Tongue (tissue), 2 donors: ENCODE data around the gene BRD7. TPM values are rescaled to one million over a fixed set of nuclear protein-coding genes. Genes with fewer than 3 reads are reported as not detected.
A peak's percentile ranks its signal among the peaks of the same experiment; 100 is the strongest.
"Not testable (repeated sequence)": the region's sequence is repeated elsewhere in the genome, so short reads cannot be mapped to it uniquely, and the experiment has no call there.

Experiments used
- DNase-seq: peaks from one replicate; pipeline ENCODE4 v3.0.0-alpha.2; 2015
- total RNA-seq: library from RNA; depleted of rRNA; stranded (reverse); fragments of >200 nt; gene quantifications from one replicate; pipeline ENCODE4 v1.2.3, GENCODE V29; 2014

BRD7 gene
- total RNA-seq, 1 donor from 2014 or later = 44.2 TPM

DNA sequence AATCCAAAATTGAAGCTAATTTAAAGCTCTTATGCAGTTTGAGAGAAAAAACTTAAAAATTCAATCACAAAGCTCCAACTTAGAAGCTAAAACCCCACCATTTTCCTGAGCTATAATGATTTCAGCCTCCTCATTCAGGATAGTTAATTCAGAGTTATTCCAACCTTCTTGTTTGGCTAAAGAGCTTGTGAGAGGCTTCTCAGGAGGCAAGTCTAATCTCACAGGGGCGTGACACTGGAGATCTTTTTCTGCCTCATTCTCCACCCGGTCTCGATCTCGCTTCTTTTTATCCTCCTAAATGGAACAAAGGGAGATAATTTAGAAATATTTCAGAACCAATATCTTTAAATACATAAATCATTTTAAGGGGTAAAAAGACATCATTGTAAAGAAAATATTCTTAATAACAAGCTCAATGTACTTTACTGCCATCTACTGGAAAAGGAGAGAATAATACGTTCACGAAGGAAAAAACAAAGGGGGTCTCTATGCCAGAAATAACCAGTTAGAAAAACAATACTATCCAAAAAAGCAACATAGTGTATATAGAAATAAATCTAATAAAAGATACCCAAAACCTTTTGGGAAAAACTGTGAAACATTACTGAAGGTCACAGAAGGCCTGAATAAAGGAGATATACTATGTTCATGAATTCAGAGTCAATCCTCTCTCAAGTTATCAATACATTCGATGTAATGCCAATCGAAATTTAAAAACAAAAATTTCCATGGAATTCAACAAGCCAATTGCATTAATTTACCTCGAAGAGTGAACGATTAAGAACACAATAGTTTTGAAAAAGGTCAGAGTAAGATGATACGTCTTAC, 13.9 kb downstream of the BRD7 start:
- peak; percentile 28 for DNase-seq

DNA sequence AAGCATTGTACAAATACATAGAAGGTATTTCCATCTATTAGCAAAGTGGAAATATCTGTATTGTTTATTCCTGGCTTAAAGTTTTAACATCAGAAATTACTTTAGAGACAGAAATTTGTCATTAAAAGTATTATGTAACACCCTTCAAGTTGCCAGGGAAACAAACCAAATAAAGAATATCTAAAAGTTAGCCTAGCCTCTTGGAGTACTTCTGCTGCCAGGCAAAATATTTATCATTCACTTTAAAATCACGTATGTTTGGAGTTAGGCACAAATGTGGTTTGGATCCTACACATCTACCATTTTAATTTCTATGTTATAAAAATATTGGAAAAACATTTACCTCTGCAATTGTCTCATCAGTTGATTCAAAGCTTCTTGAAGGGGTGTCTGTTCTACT, 14.7 kb downstream of the BRD7 start:
- DNase-seq = no peak

DNA sequence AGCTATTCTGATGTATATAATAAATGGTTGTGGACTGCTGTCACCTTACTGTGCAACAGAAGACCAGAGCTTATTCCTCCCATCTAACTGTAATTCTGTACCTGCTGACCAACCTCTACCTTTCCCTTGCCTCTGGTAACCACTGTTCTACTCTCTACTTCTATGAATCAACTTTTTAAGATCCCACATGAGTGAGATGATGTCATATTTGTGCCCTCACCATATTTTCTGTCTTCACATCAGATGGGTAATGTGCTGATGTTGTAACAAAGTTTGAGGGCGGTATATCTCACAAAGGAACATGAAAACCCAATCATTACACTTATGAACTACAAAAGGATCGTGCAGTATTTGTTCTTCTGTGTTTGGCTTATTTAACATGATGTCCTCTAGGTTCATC, 16.8 kb downstream of the BRD7 start:
- no peak for DNase-seq

DNA sequence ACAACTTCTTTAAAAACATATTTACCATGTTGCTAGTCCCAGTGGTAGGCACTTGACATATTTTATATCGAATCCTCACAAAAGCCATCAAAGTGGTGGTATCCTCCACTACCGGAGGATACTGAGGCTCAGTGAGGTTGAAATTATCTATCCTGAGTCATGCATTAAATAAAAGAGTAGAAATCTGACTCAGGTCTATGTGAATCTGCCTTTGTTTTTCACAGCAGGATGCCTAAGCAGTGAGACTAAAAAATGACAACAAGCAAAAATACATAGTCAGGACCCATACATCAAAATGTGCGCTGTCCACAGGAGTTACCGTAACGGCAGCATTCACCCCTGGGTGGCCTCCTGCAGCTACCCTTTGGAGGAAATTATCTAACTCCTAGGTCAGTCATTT, 17.7 kb downstream of the BRD7 start:
- DNase-seq = no peak

DNA sequence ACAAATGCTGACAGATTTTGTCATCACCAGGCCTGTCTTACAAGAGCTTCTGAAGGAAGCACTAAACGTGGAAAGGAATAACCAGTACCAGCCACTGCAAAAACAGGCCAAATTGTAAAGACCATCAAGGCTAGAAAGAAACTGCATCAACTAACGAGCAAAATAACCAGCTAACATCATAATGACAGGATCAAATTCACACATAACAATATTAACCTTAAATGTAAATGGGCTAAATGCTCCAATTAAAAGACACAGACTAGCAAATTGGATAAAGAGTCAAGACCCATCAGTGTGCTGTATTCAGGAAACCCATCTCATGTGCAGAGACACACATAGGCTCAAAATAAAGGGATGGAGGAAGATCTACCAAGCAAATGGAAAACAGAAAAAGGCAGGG, 23.6 kb downstream of the BRD7 start:
- DNase-seq = not testable (repeated sequence)

DNA sequence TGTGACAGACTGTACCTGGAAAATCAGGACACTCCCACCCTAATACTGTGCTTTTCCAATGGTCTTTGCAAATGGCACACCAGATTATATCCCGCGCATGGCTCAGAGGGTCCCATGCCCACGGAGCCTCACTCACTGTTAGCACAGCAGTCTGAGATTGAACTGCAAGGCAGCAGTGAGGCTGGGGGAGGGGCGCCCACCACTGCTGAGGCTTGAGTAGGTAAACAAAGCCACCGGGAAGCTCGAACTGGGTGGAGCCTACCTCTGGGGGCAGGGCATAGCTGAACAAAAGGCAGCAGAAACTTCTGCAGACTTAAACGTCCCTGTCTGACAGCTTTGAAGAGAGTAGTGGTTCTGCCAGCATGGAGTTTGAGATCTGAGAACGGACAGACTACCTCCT, 25.2 kb downstream of the BRD7 start:
- DNase-seq = not testable (repeated sequence)

DNA sequence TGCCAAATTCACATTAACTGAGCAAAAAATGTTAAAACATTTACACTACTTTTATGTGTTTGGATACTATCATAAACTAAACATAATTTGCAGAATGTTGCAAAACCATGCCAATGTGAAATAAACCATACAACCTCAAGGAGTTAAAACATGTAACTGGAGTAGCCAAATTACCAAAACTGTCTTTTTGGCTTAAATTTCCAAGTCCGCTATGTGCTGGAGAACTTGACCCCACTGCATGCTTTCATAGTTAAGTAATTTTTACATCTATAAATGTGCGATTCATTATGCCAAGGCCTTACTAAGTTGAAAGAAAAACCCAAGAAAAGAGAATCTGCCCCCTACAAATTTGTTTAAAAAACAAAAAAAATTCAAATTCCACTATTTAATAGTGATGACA, 28.2 kb downstream of the BRD7 start:
- peak; percentile 73 for DNase-seq

DNA sequence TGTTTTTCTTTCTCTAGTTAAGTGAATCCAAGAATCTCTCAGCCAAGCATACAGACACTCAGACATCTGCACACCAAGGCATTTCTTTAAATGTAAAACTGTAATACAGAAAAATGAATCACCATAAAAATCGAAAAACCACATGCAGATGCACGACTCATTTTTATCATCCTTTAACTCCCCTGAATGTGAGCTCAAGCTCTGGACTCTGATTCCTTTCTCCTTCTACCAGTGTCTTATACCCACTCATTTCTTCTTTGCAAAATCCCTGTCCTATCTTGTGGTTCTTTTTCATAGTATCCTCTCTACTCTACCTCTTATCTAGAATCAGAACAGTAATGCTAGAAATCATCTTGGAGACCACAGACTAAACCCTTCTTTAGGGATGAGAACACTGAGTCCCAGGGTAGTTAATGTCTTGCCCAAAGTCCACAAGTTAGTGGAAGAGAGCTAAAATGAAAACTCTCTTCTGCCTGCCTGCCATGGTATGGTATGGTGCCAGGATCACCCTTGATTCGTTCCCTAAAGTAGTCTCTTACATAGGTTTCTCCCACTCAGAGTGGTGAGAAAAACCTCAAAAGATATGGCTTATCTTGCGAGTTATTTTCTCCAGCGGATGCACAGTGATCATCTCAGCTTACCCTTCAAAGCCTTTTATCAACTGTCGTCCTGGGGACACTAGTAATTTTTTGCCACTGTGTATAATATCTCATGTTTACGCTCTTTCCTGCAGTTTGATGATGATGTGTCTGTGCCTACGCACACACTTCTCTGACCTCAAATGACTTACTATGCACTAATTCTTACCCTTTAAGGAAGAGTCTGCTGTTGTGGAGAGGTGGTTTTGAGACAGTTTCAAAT, 30.2 kb downstream of the BRD7 start:
- no peak for DNase-seq

DNA sequence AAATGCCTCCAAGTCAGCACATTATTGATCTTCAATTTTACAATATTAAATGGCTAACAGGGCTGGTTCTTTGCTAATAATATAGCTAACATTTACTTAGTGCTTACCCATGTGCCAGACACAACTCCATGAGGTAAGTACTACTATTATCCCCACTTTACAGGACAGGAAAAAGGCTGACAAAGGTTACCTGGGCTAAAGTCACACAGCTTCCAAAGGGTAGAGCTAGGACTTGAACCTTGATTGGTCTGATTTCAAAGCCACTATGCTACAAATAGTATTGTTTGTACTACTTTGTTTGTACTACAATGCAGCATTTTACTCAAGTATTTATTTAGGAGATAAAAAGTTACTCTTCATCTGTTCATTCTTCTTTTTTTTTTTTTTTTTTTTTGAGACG, 31.9 kb downstream of the BRD7 start:
- no peak for DNase-seq

DNA sequence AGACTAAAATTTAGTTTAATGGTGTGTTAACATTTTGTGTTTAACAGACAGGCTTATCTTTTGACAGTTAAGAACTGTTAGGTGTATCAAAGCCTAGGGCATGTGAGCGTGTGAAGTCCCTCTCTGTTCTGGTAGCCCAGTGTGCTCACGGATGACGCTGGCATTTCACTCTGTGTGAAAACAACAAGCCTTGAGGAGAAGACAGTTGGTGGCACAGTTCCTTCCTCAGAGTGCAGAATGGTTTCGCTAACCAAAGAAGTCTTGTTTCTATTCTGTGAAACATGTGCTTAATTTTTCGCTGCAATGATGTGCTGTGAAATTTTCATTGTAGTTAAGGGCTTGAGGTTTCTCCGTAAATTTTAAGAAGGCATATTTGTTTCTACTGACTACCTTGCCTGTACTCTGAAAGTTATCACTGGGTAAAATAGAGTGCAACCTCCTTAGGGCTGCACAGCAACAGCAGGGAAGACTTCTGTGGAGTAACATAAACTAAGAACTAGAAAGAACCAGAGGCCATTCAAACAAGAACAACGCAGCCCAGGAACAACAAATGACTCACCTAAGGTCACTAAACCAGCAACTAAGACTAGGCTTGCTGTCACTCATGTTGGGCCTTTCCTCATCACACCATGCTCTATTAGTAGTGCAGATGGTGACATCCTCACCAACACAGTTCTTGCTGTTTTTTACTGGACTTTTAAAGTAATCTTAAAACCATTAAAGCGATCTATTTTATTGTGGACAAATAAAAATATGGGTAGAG, 33.4 kb downstream of the BRD7 start:
- DNase-seq = no peak

DNA sequence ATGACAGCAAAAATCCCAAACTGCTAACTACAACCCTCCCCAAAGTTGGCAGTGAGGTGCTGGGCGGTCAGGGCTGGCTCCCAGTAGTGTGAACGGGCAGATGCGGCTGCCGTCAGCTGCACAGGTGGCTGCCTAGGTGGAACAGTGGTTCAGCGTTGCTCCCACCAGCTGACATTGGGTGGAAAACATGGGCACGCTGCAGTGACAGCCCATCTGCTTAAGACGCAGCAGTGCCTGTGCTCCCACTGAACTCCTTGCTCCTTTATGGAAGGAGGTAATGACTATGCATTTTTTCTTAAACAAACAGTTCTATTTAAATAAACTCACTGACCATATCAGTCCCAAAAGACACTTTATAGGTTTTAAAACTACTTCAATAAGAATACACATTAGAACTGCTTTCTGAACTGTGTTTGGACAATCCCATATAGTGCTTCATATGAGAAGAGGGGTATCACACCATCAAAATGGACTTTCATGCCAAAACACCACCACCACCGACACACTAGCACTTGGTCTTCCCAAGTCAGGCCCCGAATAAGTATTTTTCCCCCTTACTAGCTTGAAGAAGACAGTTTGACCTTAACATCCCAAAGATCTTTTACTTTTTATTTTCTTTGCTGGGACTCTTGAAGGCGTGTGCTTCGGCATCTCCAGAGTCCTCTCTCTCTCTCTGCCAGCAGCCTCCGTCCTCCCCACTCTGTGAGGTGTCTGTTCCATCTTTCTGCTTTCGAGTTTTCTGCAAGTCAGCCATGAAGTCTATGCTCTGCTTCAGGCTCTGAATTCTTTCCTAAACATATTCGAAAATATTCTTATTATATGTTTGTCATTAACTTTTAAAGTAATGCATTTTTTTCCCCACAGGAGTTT, 34.4 kb downstream of the BRD7 start:
- DNase-seq = no peak

DNA sequence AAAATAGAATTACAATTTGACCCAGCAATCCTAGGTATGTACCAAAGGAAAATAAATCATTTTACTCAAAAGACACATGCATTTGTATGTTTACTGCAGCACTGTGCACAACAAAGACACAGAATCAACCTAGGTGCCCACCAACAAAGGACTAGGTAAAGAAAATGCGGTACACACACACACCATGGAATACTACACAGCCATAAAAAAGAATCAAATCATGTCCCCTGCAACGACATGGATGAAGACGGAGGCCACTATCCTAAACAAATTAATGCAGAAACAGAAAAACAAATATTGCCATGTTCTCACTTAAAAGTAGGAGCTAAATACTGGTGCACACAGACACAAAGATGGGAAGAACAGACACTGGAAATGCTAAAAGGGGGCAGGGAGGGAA, 36.2 kb downstream of the BRD7 start:
- no peak for DNase-seq

DNA sequence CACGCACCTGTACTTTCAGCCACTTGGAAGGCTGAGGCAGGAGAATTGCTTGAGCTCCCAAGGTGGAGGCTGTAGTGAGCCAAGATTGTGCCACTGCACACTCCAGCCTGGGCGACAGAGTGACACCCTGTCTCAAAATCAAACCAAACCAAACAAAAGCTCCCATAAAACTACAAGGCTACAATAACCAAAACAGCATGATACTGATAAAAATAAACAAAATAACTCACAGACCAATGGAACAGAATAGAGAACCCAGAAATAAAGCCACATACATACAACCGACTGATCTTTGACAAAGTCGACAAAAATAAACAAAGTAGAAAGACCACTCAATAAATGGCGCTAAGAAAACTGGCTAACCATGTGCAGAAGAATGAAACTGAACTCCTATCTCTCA, 37.2 kb downstream of the BRD7 start:
- DNase-seq = no peak

DNA sequence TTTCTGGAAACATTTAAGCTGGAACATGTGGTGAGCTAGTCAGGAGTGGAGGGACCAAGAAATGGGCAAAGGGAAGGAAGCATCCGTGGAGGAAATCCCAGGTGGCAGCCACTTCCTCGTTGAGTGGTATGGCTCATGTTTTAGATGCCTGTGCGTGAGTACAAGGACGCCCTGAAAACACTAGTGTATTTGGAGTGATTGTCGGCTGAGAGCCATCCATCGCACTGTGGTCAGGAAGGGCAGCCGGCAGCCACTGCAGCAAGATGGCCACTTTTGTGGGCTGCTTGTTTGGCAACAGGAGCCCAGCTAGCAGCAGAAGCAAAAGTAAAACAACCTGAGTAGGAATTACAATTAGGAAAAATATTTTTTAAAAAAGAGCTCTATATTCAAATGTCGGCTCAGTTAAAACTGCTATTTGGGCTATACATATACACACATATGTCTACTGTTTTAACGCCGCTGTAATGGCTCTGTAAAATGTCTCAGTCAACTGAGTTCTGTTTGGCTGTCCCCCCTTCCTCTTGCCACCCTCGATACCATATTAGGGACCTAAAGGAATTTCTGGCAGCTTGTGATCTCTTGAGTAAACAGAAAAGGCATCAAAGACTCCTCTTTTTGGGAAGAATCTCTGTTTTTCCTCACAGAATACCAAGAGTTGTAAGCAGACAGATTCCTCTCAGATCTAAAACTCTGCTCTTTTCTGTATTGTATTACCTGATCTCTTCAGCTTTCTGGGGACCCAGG, 39.2 kb downstream of the BRD7 start:
- no peak for DNase-seq

DNA sequence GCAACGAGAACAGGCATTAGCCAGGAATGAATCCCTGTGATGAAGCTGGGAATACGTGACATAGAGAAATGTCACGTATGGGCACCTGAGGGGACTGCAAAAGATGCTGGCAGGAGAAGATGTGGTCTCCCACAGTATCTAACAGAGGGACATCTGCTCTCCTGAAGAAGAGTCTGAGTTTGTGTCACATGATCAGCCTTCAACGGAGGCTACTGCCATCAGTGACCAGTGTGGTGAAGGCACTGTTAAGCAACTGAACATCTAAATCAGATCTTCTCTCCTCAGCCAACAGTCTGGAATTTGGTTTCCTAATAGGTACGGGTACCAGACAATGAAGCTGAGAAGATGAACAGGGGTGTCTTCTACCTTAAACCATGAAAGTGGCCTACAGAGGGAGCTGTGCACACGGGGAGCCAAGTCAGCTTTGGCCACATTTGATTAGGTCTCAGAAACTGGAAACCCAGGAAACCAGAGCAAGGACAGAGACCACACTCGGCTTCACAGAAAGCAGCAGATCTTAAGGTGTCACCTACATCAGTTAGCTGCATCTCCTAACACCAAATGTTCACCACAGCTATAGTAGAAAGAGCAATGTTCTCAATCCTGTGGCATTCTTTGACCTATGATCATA, 41.8 kb downstream of the BRD7 start:
- DNase-seq = peak; percentile 46

DNA sequence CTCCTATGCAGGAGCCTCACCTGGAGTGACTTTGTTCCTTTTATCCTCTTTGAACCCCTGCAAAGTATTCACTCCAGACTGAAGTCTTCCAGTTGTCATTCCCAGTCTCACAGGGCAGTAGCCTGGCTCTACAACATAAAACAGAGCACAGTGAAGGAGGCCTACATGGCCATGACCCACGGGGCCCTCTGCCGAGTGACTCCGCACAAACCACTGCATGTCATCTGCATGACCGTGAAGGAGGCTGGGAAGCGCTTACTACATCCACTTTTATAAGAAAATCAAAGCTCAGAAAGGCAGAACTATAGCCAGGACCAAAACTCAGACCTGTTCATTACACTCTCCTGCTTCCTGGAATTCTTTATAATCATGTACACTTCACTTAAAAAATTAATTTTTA, 42.5 kb downstream of the BRD7 start:
- DNase-seq = no peak

DNA sequence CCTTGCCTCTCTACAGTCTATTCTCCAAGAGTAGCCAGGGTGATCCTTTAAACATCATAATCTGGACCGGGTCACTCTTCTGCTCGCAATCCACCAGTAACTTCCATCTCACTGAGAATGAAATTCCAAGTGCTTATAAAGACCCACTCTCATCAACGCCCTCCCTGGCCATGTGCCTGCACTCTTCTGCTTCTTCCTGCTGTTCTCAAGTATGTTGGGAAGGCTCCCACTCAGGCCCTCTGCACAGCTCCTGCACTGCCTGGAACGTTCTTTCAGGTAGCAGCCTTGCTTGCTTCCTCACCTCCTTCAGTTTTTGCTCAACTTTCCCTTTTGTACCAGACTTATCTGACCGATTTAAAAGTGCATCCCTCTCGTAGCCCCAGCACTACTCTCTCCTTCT, 44.4 kb downstream of the BRD7 start:
- DNase-seq = no peak

DNA sequence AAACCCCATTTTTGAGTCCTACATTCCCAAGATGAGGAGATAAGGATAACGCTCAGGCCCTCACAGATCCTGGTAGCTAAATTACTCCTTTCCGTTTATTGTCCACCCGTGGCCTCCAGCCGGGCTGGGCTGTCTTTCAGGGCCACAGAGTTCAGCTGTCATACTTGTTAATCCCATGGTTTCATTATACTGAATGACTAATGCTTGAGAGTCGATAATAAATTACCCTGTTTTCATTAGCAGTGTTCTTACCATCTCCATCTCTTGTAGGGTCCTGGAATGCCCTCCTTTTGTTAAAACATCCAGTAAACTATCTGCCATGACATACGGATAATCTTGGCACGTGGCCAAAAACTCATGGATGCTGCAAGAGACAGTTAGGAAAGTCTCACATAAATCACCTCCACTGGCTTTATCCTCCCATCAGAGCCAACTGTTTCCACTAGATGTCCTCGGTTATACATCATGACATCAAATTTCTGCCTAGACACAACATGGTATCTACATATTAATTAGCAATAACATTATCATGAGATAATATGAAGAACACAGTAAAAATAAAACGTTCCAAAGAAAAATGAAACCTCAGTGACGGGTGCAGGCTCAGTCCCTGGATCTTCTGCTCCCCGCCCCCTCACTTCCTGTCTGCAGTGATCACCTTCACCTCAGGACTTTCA, 45.3 kb downstream of the BRD7 start:
- DNase-seq = peak; percentile 58

DNA sequence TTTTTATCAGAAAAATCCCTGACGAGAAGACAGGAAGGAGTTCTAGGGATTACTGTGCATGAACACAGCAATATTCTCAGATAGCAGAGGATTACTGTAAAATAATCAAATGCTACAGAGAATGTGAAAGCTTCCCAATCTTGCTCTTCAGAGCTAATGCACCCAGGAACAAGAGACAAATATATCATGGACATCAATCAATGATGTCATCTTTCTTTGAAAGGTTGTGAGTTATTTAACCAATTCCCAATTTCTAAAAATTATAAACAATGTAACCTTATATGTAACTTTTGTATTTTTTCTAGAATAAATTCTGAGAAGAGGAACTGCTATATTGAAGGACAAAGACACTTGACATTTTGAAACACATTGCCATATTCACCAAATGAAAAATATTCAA, 46.5 kb downstream of the BRD7 start:
- DNase-seq = no peak

DNA sequence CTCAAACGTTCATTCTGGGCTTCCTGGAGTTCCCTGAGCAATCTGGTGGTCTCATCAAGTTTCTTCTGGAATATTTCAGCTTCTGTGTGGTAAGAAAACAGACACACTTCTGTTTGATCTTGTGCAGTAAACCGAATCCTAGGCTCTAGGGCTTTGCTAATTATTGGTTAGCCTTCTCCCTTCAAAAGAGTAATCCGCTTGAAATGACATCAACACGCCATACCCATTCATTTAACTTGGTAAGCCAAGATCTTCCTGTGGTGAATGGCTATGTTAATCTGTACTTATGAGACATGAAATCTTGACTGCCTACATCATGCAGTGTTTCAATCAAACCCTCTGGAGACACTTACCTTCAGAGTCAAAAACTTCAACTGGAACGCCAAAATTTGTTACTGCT, 48.5 kb downstream of the BRD7 start:
- no peak for DNase-seq
